Natural killer cell (primary cell): Measurements from ENCODE around the gene TACC3. TPM values are rescaled to one million over a fixed set of nuclear protein-coding genes. Genes with fewer than 3 reads are reported as not detected.

Source experiments
- ATAC-seq, 3 donors: fragments of 150-1000 bp in 2 of 3; fragments of 200-7000 bp in 1 of 3; cut with Tn5 transposase; 1 replicate in 1 of 3; 2 replicates in 2 of 3; pipeline ENCODE4 v1.10.0; 2021; ENCODE audit warnings: mild to moderate bottlenecking in 2 of 3, moderate library complexity in 2 of 3
- DNase-seq, 2 donors: peaks; one replicate each; pipeline versions ENCODE4 v3.0.0 to v3.0.0-alpha.2; 2013 to 2021; ENCODE audit warnings: mixed read lengths in 1 of 2
- H3K27ac ChIP-seq: one replicate; pipeline ENCODE4 v1.5.1; 2013; ENCODE audit warnings: mild to moderate bottlenecking, low read length
- H3K27me3 ChIP-seq: one replicate; pipeline ENCODE4 v1.6.1; 2013; ENCODE audit warnings: low read length; ENCODE audit not compliant: control insufficient read depth, insufficient read depth
- H3K36me3 ChIP-seq: one replicate; pipeline ENCODE4 v1.6.1; 2013; ENCODE audit warnings: low read length; ENCODE audit not compliant: control insufficient read depth, insufficient read depth
- H3K4me1 ChIP-seq: one replicate; pipeline ENCODE4 v1.6.1; 2013; ENCODE audit warnings: low read length; ENCODE audit not compliant: control insufficient read depth, insufficient read depth
- H3K4me3 ChIP-seq: one replicate; pipeline ENCODE4 v1.5.1; 2013; ENCODE audit warnings: low read length
- H3K9me3 ChIP-seq: one replicate; pipeline ENCODE4 v1.6.1; 2013; ENCODE audit warnings: low read length; ENCODE audit not compliant: control insufficient read depth, insufficient read depth
- H3K27ac Mint-ChIP-seq, 2 donors: one replicate each; pipeline ENCODE4 v1.8.0; 2022; ENCODE audit warnings: mild to moderate bottlenecking in 2 of 2, mixed read lengths in 2 of 2, moderate library complexity in 1 of 2
- H3K27me3 Mint-ChIP-seq, 2 donors: one replicate each; pipeline ENCODE4 v1.8.0; 2022; ENCODE audit warnings: low read depth in 2 of 2, mixed read lengths in 2 of 2
- H3K36me3 Mint-ChIP-seq: one replicate; pipeline ENCODE4 v1.8.0; 2022; ENCODE audit warnings: mixed read lengths
- H3K4me1 Mint-ChIP-seq, 2 donors: one replicate each; pipeline ENCODE4 v1.8.0; 2022; ENCODE audit warnings: mixed read lengths in 2 of 2
- H3K4me3 Mint-ChIP-seq: one replicate; pipeline ENCODE4 v1.8.0; 2022; ENCODE audit warnings: mild to moderate bottlenecking, moderate library complexity, mixed read lengths
- H3K9me3 Mint-ChIP-seq, 2 donors: one replicate each; pipeline ENCODE4 v1.8.0; 2022; ENCODE audit warnings: mixed read lengths in 2 of 2
- CTCF ChIP-seq: fragments of 200-600 bp; IDR thresholded peaks from one replicate; pipeline ENCODE4 v1.8.0; 2022; ENCODE audit warnings: antibody characterized with exemption
- WGBS: methylation state at CpG from one replicate; pipeline ENCODE4 v1.1.7; 2013; ENCODE audit warnings: missing lambda C conversion rate; ENCODE audit not compliant: insufficient coverage; 5-methylcytosine and 5-hydroxymethylcytosine counted together
- intact Hi-C: fragments of 100-400 bp; cut with micrococcal nuclease; formaldehyde crosslinking; loops from one replicate; pipeline ENCODE4 v1.14.2; 2022
- total RNA-seq, 4 donors: library from RNA; stranded (reverse); fragments of 120-200 nt in 1 of 4; gene quantifications; one replicate each; pipeline versions ENCODE4 v1.2.3 to v1.2.4, GENCODE V29; 2013 to 2022

Gene TACC3
- total RNA-seq, 3 donors from 2014 or later (not counting 1 experiment from before 2014, with no cell fraction given) = 23.4 to 43.7 (median 32.5) TPM

GRCh38 chr4:1771555-1772305 is 50.4 kb downstream of the TACC3 start:
- Histone ChIP-seq H3K4me1 (peaks cover 5% of the 10 kb centered on the region), H3K27me3 (peaks cover 9% of the 10 kb centered on the region), H3K36me3 (no peaks in the 10 kb centered on the region), H3K4me3 (no peak overlapping the region), H3K9me3 (no peaks in the 10 kb centered on the region), H3K27ac (no peak overlapping the region)
- Mint-ChIP-seq H3K4me3 (no peak overlapping the region), H3K27ac (no peak overlapping the region), H3K36me3 (no peaks in the 10 kb centered on the region), H3K27me3 (peaks cover 4 to 7% of the 10 kb centered on the region in 2 donors), H3K9me3 (no peaks in the 10 kb centered on the region), H3K4me1 (peaks cover 0 to 9% of the 10 kb centered on the region in 2 donors)
- no peak for TF ChIP-seq CTCF
- intact Hi-C loops = no loop called here
- ATAC-seq = peak in 1 of 3 donors; percentile 38
- DNase-seq = no peak
- WGBS = 18% methylated on average over 27 of the region's 28 CpGs

- peaks cover 0 to 6% of the 10 kb centered on the region in 2 donors for H3K4me1 Mint-ChIP-seq
- DNase-seq = no peak
- ATAC-seq = no peak
- H3K27me3 ChIP-seq = peaks cover 8% of the 10 kb centered on the region
- no peak overlapping the region for H3K4me3 Mint-ChIP-seq
- 73% methylated on average over 30 of the region's 30 CpGs for WGBS
- peaks cover 4 to 7% of the 10 kb centered on the region in 2 donors for H3K27me3 Mint-ChIP-seq
- no peak overlapping the region for H3K27ac ChIP-seq
- no peaks in the 10 kb centered on the region for H3K36me3 ChIP-seq
- peaks cover 2% of the 10 kb centered on the region for H3K4me1 ChIP-seq
- H3K9me3 ChIP-seq = no peaks in the 10 kb centered on the region
- intact Hi-C loops = no loop called here
- no peak for TF ChIP-seq CTCF
- H3K9me3 Mint-ChIP-seq = no peaks in the 10 kb centered on the region
- no peak overlapping the region for H3K27ac Mint-ChIP-seq
- H3K36me3 Mint-ChIP-seq = no peaks in the 10 kb centered on the region
- no peak overlapping the region for H3K4me3 ChIP-seq
These were observed 51.7 kb downstream of the TACC3 start for GRCh38 chr4:1772853-1773538.

GRCh38 chr4:1773754-1774153 is 52.4 kb downstream of the TACC3 start:
- H3K36me3 Mint-ChIP-seq = no peaks in the 10 kb centered on the region
- Histone ChIP-seq H3K4me1 (no peaks in the 10 kb centered on the region), H3K36me3 (no peaks in the 10 kb centered on the region), H3K27me3 (peaks cover 4% of the 10 kb centered on the region), H3K9me3 (no peaks in the 10 kb centered on the region), H3K27ac (no peak overlapping the region), H3K4me3 (no peak overlapping the region)
- peaks cover under 1% of the 10 kb centered on the region in 2 donors for H3K27me3 Mint-ChIP-seq
- H3K9me3 Mint-ChIP-seq = no peaks in the 10 kb centered on the region
- ATAC-seq = no peak
- no peak for TF ChIP-seq CTCF
- H3K4me1 Mint-ChIP-seq = no peaks in the 10 kb centered on the region
- no peak for DNase-seq
- intact Hi-C loops = no loop called here
- H3K4me3 Mint-ChIP-seq = no peak overlapping the region
- H3K27ac Mint-ChIP-seq = no peak overlapping the region
- 82% methylated on average over 10 of the region's 10 CpGs for WGBS
